B cell (primary cell): ENCODE data around the gene PLEKHH2. TPM values are rescaled to one million over a fixed set of nuclear protein-coding genes. Genes with fewer than 3 reads are reported as not detected.

Source experiments
- ATAC-seq: fragments of 200-7000 bp; cut with Tn5 transposase; one replicate; pipeline ENCODE4 v1.10.0; 2021; ENCODE audit warnings: low read depth, mild to moderate bottlenecking, moderate number of reproducible peaks, moderate library complexity
- CTCF ChIA-PET: fragments of 350-600 bp; sonication (Branson Sonifier 250); formaldehyde crosslinking; loops from one replicate; lab custom pipeline; 2021; ENCODE audit warnings: antibody characterized with exemption, inconsistent platforms; lab: Charles Lee
- POLR2A ChIA-PET: fragments of 350-600 bp; sonication (Branson Sonifier 250); formaldehyde crosslinking; loops from one replicate; lab custom pipeline; 2021; ENCODE audit warnings: antibody characterized with exemption; lab: Charles Lee
- DNase-seq: peaks from one replicate; pipeline ENCODE4 v3.0.0; 2013
- H2AFZ ChIP-seq: 2 replicates; pipeline ENCODE4 v1.6.1; 2012; ENCODE audit warnings: mild to moderate bottlenecking, low read depth, low read length; ENCODE audit not compliant: insufficient read depth, poor library complexity, severe bottlenecking
- H3K27ac ChIP-seq, 2 donors: 1 replicate in 1 of 2; 2 replicates in 1 of 2; pipeline ENCODE4 v1.5.1; 2012 to 2013; ENCODE audit warnings: low read length in 2 of 2, mild to moderate bottlenecking in 2 of 2, moderate library complexity in 1 of 2
- H3K27me3 ChIP-seq, 4 experiments: fragments of 200-600 bp in 1 of 4; sonication (generic) in 1 of 4; replicated peaks in 1 of 4; 1 replicate in 2 of 4; 2 replicates in 2 of 4; pipeline versions ENCODE4 v1.6.1 to v1.7.0; 2013 to 2016; ENCODE audit warnings: low read length in 3 of 4, mild to moderate bottlenecking in 2 of 4, mixed read lengths in 1 of 4, moderate library complexity in 1 of 4; ENCODE audit not compliant: insufficient read depth in 4 of 4, control insufficient read depth in 3 of 4; ENCODE audit errors: control extremely low read depth in 1 of 4
- H3K36me3 ChIP-seq, 2 experiments: replicated peaks in 1 of 2; 1 replicate in 1 of 2; 2 replicates in 1 of 2; pipeline versions ENCODE4 v1.6.1 to v1.7.1; 2013; ENCODE audit warnings: low read length in 1 of 2; ENCODE audit not compliant: insufficient read depth in 2 of 2, control insufficient read depth in 1 of 2; ENCODE audit errors: control extremely low read depth in 1 of 2, extremely low read depth in 1 of 2
- H3K4me1 ChIP-seq, 2 donors: fragments of 200-600 bp in 1 of 2; sonication (generic) in 1 of 2; 1 replicate in 1 of 2; 2 replicates in 1 of 2; pipeline versions ENCODE4 v1.5.1 to v1.6.1; 2013 to 2017; ENCODE audit warnings: low read length in 2 of 2; ENCODE audit not compliant: control insufficient read depth in 2 of 2, insufficient read depth in 2 of 2
- H3K4me2 ChIP-seq: replicated peaks from 2 replicates; pipeline ENCODE3; 2012; ENCODE audit warnings: mild to moderate bottlenecking, low read depth, low read length; ENCODE audit not compliant: poor library complexity, severe bottlenecking
- H3K4me3 ChIP-seq, 5 experiments: fragments of 200-600 bp in 1 of 5; sonication (generic) in 1 of 5; 1 replicate in 3 of 5; 2 replicates in 2 of 5; pipeline versions ENCODE4 v1.5.1 to v1.7.0; 2011 to 2016; ENCODE audit warnings: low read length in 4 of 5, mild to moderate bottlenecking in 4 of 5, low read depth in 2 of 5, control low read depth in 1 of 5, moderate library complexity in 1 of 5; ENCODE audit not compliant: insufficient read depth in 1 of 5; ENCODE audit errors: control extremely low read depth in 1 of 5, extremely low read depth in 1 of 5
- H3K79me2 ChIP-seq: fragments of 200-600 bp; sonication (generic); one replicate; pipeline ENCODE4 v1.6.0; 2016; ENCODE audit warnings: low read length; ENCODE audit not compliant: control insufficient read depth, insufficient read depth
- H3K9ac ChIP-seq: fragments of 200-600 bp; sonication (generic); 2 replicates; pipeline ENCODE4 v1.6.1; 2017; ENCODE audit warnings: mild to moderate bottlenecking, low read length, moderate library complexity
- H3K9me3 ChIP-seq, 3 donors: one replicate each; pipeline versions ENCODE4 v1.6.1 to v1.7.1; 2013; ENCODE audit warnings: low read length in 2 of 3; ENCODE audit not compliant: control insufficient read depth in 2 of 3, insufficient read depth in 1 of 3; ENCODE audit errors: control extremely low read depth in 1 of 3
- H4K20me1 ChIP-seq: 2 replicates; pipeline ENCODE4 v1.6.0; 2012; ENCODE audit warnings: mild to moderate bottlenecking, low read length; ENCODE audit not compliant: insufficient read depth, control insufficient read depth, poor library complexity, severe bottlenecking
- H3K27ac Mint-ChIP-seq: one replicate; pipeline ENCODE4 v1.8.0; 2021; ENCODE audit warnings: mixed read lengths
- H3K27me3 Mint-ChIP-seq: one replicate; pipeline ENCODE4 v1.8.0; 2021; ENCODE audit warnings: mixed read lengths
- H3K4me1 Mint-ChIP-seq: one replicate; pipeline ENCODE4 v1.8.0; 2021; ENCODE audit warnings: mixed read lengths
- H3K4me3 Mint-ChIP-seq: one replicate; pipeline ENCODE4 v1.8.0; 2021; ENCODE audit warnings: mixed read lengths
- H3K9me3 Mint-ChIP-seq: one replicate; pipeline ENCODE4 v1.8.0; 2022; ENCODE audit warnings: mixed read lengths; ENCODE audit not compliant: insufficient read depth
- CTCF ChIP-seq: fragments of 200-600 bp; IDR thresholded peaks from one replicate; pipeline ENCODE4 v1.8.0; 2022; ENCODE audit warnings: antibody characterized with exemption, mild to moderate bottlenecking
- EZH2 ChIP-seq: IDR thresholded peaks from 2 replicates; pipeline ENCODE4 v1.6.1; 2012; ENCODE audit warnings: borderline replicate concordance, low read depth, mild to moderate bottlenecking, moderate library complexity, low read length; ENCODE audit not compliant: insufficient read depth, poor library complexity, severe bottlenecking
- WGBS: methylation state at CpG from one replicate; pipeline ENCODE4 v1.1.5; 2013; ENCODE audit warnings: missing lambda C conversion rate; ENCODE audit not compliant: insufficient coverage; 5-methylcytosine and 5-hydroxymethylcytosine counted together
- intact Hi-C: fragments of 100-400 bp; cut with micrococcal nuclease; formaldehyde crosslinking; loops from one replicate; pipeline ENCODE4 v1.10.0; 2022
- polyA plus RNA-seq: library from polyadenylated mRNA; depleted of rRNA; stranded (reverse); fragments of >200 nt; gene quantifications from 2 replicates; pipeline ENCODE4 v1.2.3, GENCODE V29; 2012
- total RNA-seq, 2 donors: library from RNA; stranded (reverse); fragments of 120-200 nt in 1 of 2; gene quantifications; 1 replicate in 1 of 2; 2 replicates in 1 of 2; pipeline versions ENCODE4 v1.2.3 to v1.2.4, GENCODE V29; 2013 to 2022

Gene PLEKHH2
- total and polyA plus RNA-seq, 2 donors (not counting 1 experiment from before 2014, with no cell fraction given): 0.17 to 0.19 TPM

- H3K27me3 Mint-ChIP-seq: no peaks in the 10 kb centered on the region
- intact Hi-C loops: no loop called here
- Histone ChIP-seq H3K27me3 (no peaks in the 10 kb centered on the region), H3K4me1 (no peaks in the 10 kb centered on the region), H3K9me3 (no peaks in the 10 kb centered on the region), H2AFZ (no peak overlapping the region), H3K79me2 (no peaks in the 10 kb centered on the region), H3K36me3 (peaks cover 0 to 2% of the 10 kb centered on the region in 2 experiments), H3K9ac (no peak overlapping the region), H3K4me2 (no peak overlapping the region), H3K4me3 (no peak overlapping the region), H4K20me1 (no peaks in the 10 kb centered on the region), H3K27ac (no peak overlapping the region)
- ChIA-PET POLR2A (no interaction called here), CTCF (no interaction called here)
- no peak for ATAC-seq
- no peak overlapping the region for H3K4me3 Mint-ChIP-seq
- TF ChIP-seq EZH2: no peak
- no peak for TF ChIP-seq CTCF
- no peaks in the 10 kb centered on the region for H3K4me1 Mint-ChIP-seq
- H3K27ac Mint-ChIP-seq: no peak overlapping the region
- no peak for DNase-seq
- H3K9me3 Mint-ChIP-seq: no peaks in the 10 kb centered on the region
These were observed 163.8 kb downstream of the PLEKHH2 start for GRCh38 chr2:43800894-43801293.

- DNase-seq: no peak
- Histone ChIP-seq H3K4me2 (no peak overlapping the region), H4K20me1 (no peaks in the 10 kb centered on the region), H3K79me2 (no peaks in the 10 kb centered on the region), H3K4me3 (no peak overlapping the region), H3K4me1 (no peaks in the 10 kb centered on the region), H3K27ac (no peak overlapping the region), H3K9ac (no peak overlapping the region), H3K9me3 (no peaks in the 10 kb centered on the region), H3K36me3 (peaks cover 0 to 3% of the 10 kb centered on the region in 2 experiments), H2AFZ (no peak overlapping the region), H3K27me3 (no peaks in the 10 kb centered on the region)
- TF ChIP-seq EZH2: no peak
- TF ChIP-seq CTCF: no peak
- H3K27me3 Mint-ChIP-seq: no peaks in the 10 kb centered on the region
- H3K4me3 Mint-ChIP-seq: no peak overlapping the region
- no peak overlapping the region for H3K27ac Mint-ChIP-seq
- no CpG with 5 or more reads among the region's 2 CpGs for WGBS
- intact Hi-C loops: no loop called here
- ChIA-PET POLR2A (no interaction called here), CTCF (no interaction called here)
- ATAC-seq: no peak
- H3K9me3 Mint-ChIP-seq: no peaks in the 10 kb centered on the region
- H3K4me1 Mint-ChIP-seq: no peaks in the 10 kb centered on the region
These were observed 165.1 kb downstream of the PLEKHH2 start for GRCh38 chr2:43802135-43802534.
